WTC11 (cell line): Measurements from ENCODE around the gene AGPS. TPM values are rescaled to one million over a fixed set of nuclear protein-coding genes. Genes with fewer than 3 reads are reported as not detected.

Experiments
- ATAC-seq: fragments of 200-7000 bp; cut with Tn5 transposase; 2 replicates; pipeline ENCODE4 v1.10.0; 2021; ENCODE audit warnings: mild to moderate bottlenecking, moderate library complexity
- CTCF ChIA-PET: fragments of 300-600 bp; sonication (Branson Sonifier 250); formaldehyde crosslinking; loops from one replicate; lab custom pipeline; 2021; ENCODE audit warnings: antibody characterized with exemption; lab: Charles Lee
- POLR2A ChIA-PET: fragments of 350-600 bp; sonication (Branson Sonifier 250); formaldehyde crosslinking; loops from one replicate; lab custom pipeline; 2021; ENCODE audit warnings: antibody characterized with exemption; lab: Charles Lee
- DNase-seq: peaks from one replicate; pipeline ENCODE4 v3.0.0; 2021; ENCODE audit warnings: low spot score
- H3K27ac Mint-ChIP-seq: 2 replicates; pipeline ENCODE4 v1.8.0; 2021; ENCODE audit warnings: mixed read lengths
- H3K27me3 Mint-ChIP-seq: 2 replicates; pipeline ENCODE4 v1.8.0; 2021; ENCODE audit warnings: low read depth, mild to moderate bottlenecking, moderate library complexity, mixed read lengths
- H3K36me3 Mint-ChIP-seq: 2 replicates; pipeline ENCODE4 v1.8.0; 2021; ENCODE audit warnings: mixed read lengths
- H3K4me1 Mint-ChIP-seq: 2 replicates; pipeline ENCODE4 v1.8.0; 2022; ENCODE audit warnings: mixed read lengths
- H3K4me3 Mint-ChIP-seq: 2 replicates; pipeline ENCODE4 v1.8.0; 2021; ENCODE audit warnings: mild to moderate bottlenecking, moderate library complexity, mixed read lengths
- H3K9me3 Mint-ChIP-seq: 2 replicates; pipeline ENCODE4 v1.8.0; 2021; ENCODE audit warnings: mixed read lengths
- ATF1 ChIP-seq: sonication (generic); formaldehyde crosslinking; IDR thresholded peaks from 2 replicates; pipeline ENCODE4 v1.8.1; 2023; ENCODE audit warnings: mild to moderate bottlenecking, moderate library complexity, missing genetic modification reagents
- CBFB ChIP-seq: sonication (generic); formaldehyde crosslinking; IDR thresholded peaks from 2 replicates; pipeline ENCODE4 v1.8.1; 2022; ENCODE audit warnings: mild to moderate bottlenecking, low read depth, missing genetic modification reagents
- CREB1 ChIP-seq: sonication (generic); formaldehyde crosslinking; IDR thresholded peaks from 2 replicates; pipeline ENCODE4 v1.8.0; 2023; ENCODE audit warnings: mild to moderate bottlenecking, missing genetic modification reagents
- EMX1 ChIP-seq: fragments of 250-450 bp; sonication (Bioruptor Pico); IDR thresholded peaks from 2 replicates; pipeline ENCODE4 v1.8.0; 2021; ENCODE audit warnings: mild to moderate bottlenecking
- FOXJ3 ChIP-seq: sonication (generic); formaldehyde crosslinking; IDR thresholded peaks from 2 replicates; pipeline ENCODE4 v1.9.0; 2021; ENCODE audit warnings: missing genetic modification reagents, mild to moderate bottlenecking, borderline replicate concordance
- FOXK1 ChIP-seq: sonication (generic); formaldehyde crosslinking; IDR thresholded peaks from 2 replicates; pipeline ENCODE4 v1.8.0; 2022; ENCODE audit warnings: mild to moderate bottlenecking, moderate library complexity, missing genetic modification reagents
- IRF2 ChIP-seq: sonication (generic); formaldehyde crosslinking; IDR thresholded peaks from 2 replicates; pipeline ENCODE4 v1.8.0; 2022; ENCODE audit warnings: low read depth, missing genetic modification reagents, borderline replicate concordance
- JAZF1 ChIP-seq: fragments of 250-450 bp; sonication (Bioruptor Pico); IDR thresholded peaks from 2 replicates; pipeline ENCODE4 v1.9.0; 2021; ENCODE audit warnings: moderate library complexity, mild to moderate bottlenecking, inconsistent platforms
- NFE2L1 ChIP-seq: sonication (generic); formaldehyde crosslinking; IDR thresholded peaks from 2 replicates; pipeline ENCODE4 v1.8.1; 2023; ENCODE audit warnings: missing genetic modification reagents
- NFYB ChIP-seq: sonication (generic); formaldehyde crosslinking; conservative IDR thresholded peaks from 2 replicates; pipeline ENCODE4 v1.8.0; 2022; ENCODE audit warnings: low read depth, missing genetic modification reagents
- NR3C1 ChIP-seq: sonication (generic); formaldehyde crosslinking; conservative IDR thresholded peaks from 2 replicates; pipeline ENCODE4 v1.8.1; 2023; ENCODE audit warnings: low read depth, mild to moderate bottlenecking, missing genetic modification reagents
- PRRX2 ChIP-seq: fragments of 250-450 bp; sonication (Bioruptor Pico); IDR thresholded peaks from 2 replicates; pipeline ENCODE4 v1.8.0; 2021; ENCODE audit warnings: mild to moderate bottlenecking
- STAT6 ChIP-seq: sonication (generic); formaldehyde crosslinking; conservative IDR thresholded peaks from 2 replicates; pipeline ENCODE4 v1.8.1; 2023; ENCODE audit warnings: mild to moderate bottlenecking, low read depth, missing genetic modification reagents, moderate library complexity
- ZNF317 ChIP-seq: sonication (generic); formaldehyde crosslinking; IDR thresholded peaks from 2 replicates; pipeline ENCODE4 v1.8.1; 2023; ENCODE audit warnings: low read depth, mild to moderate bottlenecking, moderate library complexity, missing genetic modification reagents, borderline replicate concordance
- ZNF671 ChIP-seq: fragments of 250-450 bp; sonication (Bioruptor Pico); IDR thresholded peaks from 2 replicates; pipeline ENCODE4 v1.8.0; 2021; ENCODE audit warnings: mild to moderate bottlenecking
- total RNA-seq: library from RNA; stranded (reverse); gene quantifications from 3 replicates; pipeline ENCODE4 v1.2.3, GENCODE V29; 2021
- TF ChIP-seq, protein P1 (sequence below): sonication (generic); formaldehyde crosslinking; IDR thresholded peaks from 2 replicates; pipeline ENCODE4 v1.8.0; 2023; ENCODE audit warnings: missing genetic modification reagents, mild to moderate bottlenecking, borderline replicate concordance
- TF ChIP-seq, protein P2 (sequence below): sonication (generic); formaldehyde crosslinking; IDR thresholded peaks from 2 replicates; pipeline ENCODE4 v1.8.0; 2022; ENCODE audit warnings: mild to moderate bottlenecking, missing genetic modification reagents
- TF ChIP-seq, protein P3 (sequence below): sonication (generic); formaldehyde crosslinking; conservative IDR thresholded peaks from 2 replicates; pipeline ENCODE4 v1.8.1; 2022; ENCODE audit warnings: mild to moderate bottlenecking, missing genetic modification reagents
- TF ChIP-seq, protein P4 (sequence below): fragments of 250-450 bp; sonication (Bioruptor Pico); IDR thresholded peaks from 2 replicates; pipeline ENCODE4 v1.8.0; 2021; ENCODE audit warnings: mild to moderate bottlenecking

Gene AGPS
- total RNA-seq, 1 experiment from 2014 or later = 60.8 TPM

DNA sequence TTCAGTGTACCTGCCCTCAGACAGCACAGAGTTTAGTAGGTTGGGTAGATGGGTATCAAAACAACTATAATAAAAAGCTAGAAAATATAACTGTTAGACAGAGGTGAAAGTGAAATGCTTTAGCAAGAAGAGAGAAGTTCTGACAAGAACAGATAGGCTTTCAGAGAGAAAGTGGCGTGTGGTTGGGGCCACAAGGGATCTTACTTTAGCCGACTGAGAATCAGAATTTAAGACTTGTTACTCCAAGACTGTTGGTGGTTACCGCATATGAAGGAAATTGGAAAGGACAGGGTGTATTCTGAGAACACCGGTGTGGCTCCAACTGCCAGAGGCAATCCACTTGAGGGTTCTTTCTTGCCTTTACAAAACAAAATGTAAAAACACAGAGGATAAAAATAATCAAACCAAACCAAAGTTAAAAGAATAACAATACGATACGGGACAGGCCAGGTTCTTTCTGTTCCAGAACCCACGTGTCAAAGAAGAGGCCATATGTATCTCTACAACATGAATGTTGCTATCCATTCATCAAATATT, 44.4 kb upstream of the AGPS start:
- CTCF ChIA-PET = no interaction called here
- POLR2A ChIA-PET = no interaction called here
- TF ChIP-seq ZNF317 (CRISPR knock-in tag) = no peak
- TF ChIP-seq, protein P1, sequence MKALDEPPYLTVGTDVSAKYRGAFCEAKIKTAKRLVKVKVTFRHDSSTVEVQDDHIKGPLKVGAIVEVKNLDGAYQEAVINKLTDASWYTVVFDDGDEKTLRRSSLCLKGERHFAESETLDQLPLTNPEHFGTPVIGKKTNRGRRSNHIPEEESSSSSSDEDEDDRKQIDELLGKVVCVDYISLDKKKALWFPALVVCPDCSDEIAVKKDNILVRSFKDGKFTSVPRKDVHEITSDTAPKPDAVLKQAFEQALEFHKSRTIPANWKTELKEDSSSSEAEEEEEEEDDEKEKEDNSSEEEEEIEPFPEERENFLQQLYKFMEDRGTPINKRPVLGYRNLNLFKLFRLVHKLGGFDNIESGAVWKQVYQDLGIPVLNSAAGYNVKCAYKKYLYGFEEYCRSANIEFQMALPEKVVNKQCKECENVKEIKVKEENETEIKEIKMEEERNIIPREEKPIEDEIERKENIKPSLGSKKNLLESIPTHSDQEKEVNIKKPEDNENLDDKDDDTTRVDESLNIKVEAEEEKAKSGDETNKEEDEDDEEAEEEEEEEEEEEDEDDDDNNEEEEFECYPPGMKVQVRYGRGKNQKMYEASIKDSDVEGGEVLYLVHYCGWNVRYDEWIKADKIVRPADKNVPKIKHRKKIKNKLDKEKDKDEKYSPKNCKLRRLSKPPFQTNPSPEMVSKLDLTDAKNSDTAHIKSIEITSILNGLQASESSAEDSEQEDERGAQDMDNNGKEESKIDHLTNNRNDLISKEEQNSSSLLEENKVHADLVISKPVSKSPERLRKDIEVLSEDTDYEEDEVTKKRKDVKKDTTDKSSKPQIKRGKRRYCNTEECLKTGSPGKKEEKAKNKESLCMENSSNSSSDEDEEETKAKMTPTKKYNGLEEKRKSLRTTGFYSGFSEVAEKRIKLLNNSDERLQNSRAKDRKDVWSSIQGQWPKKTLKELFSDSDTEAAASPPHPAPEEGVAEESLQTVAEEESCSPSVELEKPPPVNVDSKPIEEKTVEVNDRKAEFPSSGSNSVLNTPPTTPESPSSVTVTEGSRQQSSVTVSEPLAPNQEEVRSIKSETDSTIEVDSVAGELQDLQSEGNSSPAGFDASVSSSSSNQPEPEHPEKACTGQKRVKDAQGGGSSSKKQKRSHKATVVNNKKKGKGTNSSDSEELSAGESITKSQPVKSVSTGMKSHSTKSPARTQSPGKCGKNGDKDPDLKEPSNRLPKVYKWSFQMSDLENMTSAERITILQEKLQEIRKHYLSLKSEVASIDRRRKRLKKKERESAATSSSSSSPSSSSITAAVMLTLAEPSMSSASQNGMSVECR (CRISPR knock-in tag) = no peak
- no peak for TF ChIP-seq CBFB (CRISPR knock-in tag)
- no peak for TF ChIP-seq FOXJ3
- no peak for TF ChIP-seq JAZF1 (CRISPR knock-in tag)
- TF ChIP-seq, protein P2, sequence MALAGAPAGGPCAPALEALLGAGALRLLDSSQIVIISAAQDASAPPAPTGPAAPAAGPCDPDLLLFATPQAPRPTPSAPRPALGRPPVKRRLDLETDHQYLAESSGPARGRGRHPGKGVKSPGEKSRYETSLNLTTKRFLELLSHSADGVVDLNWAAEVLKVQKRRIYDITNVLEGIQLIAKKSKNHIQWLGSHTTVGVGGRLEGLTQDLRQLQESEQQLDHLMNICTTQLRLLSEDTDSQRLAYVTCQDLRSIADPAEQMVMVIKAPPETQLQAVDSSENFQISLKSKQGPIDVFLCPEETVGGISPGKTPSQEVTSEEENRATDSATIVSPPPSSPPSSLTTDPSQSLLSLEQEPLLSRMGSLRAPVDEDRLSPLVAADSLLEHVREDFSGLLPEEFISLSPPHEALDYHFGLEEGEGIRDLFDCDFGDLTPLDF = no peak
- no peak for TF ChIP-seq IRF2 (CRISPR knock-in tag)
- no peak for TF ChIP-seq NFYB (CRISPR knock-in tag)
- TF ChIP-seq PRRX2 (CRISPR knock-in tag) = no peak
- no peak for TF ChIP-seq STAT6 (CRISPR knock-in tag)
- TF ChIP-seq, protein P3, sequence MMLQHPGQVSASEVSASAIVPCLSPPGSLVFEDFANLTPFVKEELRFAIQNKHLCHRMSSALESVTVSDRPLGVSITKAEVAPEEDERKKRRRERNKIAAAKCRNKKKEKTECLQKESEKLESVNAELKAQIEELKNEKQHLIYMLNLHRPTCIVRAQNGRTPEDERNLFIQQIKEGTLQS = no peak
- TF ChIP-seq ZNF671 (CRISPR knock-in tag) = no peak
- TF ChIP-seq, protein P4, sequence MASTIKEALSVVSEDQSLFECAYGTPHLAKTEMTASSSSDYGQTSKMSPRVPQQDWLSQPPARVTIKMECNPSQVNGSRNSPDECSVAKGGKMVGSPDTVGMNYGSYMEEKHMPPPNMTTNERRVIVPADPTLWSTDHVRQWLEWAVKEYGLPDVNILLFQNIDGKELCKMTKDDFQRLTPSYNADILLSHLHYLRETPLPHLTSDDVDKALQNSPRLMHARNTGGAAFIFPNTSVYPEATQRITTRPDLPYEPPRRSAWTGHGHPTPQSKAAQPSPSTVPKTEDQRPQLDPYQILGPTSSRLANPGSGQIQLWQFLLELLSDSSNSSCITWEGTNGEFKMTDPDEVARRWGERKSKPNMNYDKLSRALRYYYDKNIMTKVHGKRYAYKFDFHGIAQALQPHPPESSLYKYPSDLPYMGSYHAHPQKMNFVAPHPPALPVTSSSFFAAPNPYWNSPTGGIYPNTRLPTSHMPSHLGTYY (CRISPR knock-in tag) = no peak
- TF ChIP-seq EMX1 (CRISPR knock-in tag) = no peak
- TF ChIP-seq FOXK1 = no peak
- no peak for TF ChIP-seq CREB1 (CRISPR knock-in tag)
- no peak for TF ChIP-seq ATF1 (CRISPR knock-in tag)
- TF ChIP-seq NR3C1 (CRISPR knock-in tag) = no peak
- TF ChIP-seq NFE2L1 = no peak
- no peak for ATAC-seq
- H3K9me3 Mint-ChIP-seq = no peaks in the 10 kb centered on the region
- H3K27me3 Mint-ChIP-seq = no peaks in the 10 kb centered on the region
- H3K4me1 Mint-ChIP-seq = no peaks in the 10 kb centered on the region
- no peak overlapping the region for H3K27ac Mint-ChIP-seq
- no peaks in the 10 kb centered on the region for H3K36me3 Mint-ChIP-seq
- H3K4me3 Mint-ChIP-seq = no peak overlapping the region
- no peak for DNase-seq
